ENCODE results near the gene PROM1.

DNA sequence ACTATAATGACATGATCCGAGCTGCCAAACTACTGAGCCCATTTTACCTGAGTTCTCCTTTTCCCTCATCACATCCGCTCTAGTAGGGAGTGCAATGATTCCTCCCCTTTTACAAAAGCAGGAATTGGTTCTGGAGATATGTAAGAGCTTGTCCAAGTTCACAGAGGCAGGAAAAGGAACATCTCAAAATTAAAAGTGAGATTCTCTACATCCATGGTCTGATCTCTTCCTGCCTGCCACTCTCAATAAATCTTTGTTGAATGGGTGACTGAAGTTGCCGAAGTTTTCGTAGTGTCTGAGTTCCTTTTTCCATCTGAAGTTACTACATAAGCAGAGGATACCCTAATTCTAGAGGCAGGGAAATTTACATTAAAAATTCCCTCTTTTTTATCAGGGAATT lies 145.2 kb downstream of the PROM1 start, which contains the start of gene FGFBP1:
- TF ChIP-seq POLR2AphosphoS5 (IDR thresholded peaks at IDR 0.05) (no peak), EZH2 (IDR thresholded peaks at IDR 0.05; ENCODE audit: borderline replicate concordance, insufficient read depth, low read length, poor library complexity, severe bottlenecking) (no peak), EP300 (conservative IDR thresholded peaks at IDR 0.05; ENCODE audit: poor library complexity, severe bottlenecking) (no peak)
